Measurements from ENCODE around the gene SLC66A2. TPM values are rescaled to one million over a fixed set of nuclear protein-coding genes. Genes with fewer than 3 reads are reported as not detected.

SLC66A2 gene
- total RNA-seq, 4 donors from 2014 or later, result 27.0 to 46.4 (median 41.5) TPM

GRCh38 chr18:79902075-79902474 lies 49.4 kb downstream of the SLC66A2 start:
- H3K27ac ChIP-seq (replicated peaks in 1 of 4), result no peak overlapping the region
- no peak for DNase-seq (ENCODE audit: extremely low spot score)
- H3K4me1 ChIP-seq, result no peaks in the 10 kb centered on the region
- no peak overlapping the region for H3K4me3 ChIP-seq
- no peak for TF ChIP-seq EP300 (IDR thresholded peaks at IDR 0.05)
- TF ChIP-seq POLR2A (IDR thresholded peaks at IDR 0.05; ENCODE audit: low read depth), result no peak
- no peak for TF ChIP-seq CTCF (IDR thresholded peaks at IDR 0.05)
- no peak for TF ChIP-seq POLR2AphosphoS5 (IDR thresholded peaks at IDR 0.05)
- H3K9me3 ChIP-seq, result peaks cover 0 to 26% (median 10%) of the 10 kb centered on the region in 4 donors
- H3K36me3 ChIP-seq, result peaks cover 13 to 35% (median 23%) of the 10 kb centered on the region in 4 donors
- peaks cover 0 to 13% (median 0%) of the 10 kb centered on the region in 4 donors for H3K27me3 ChIP-seq
- WGBS, result 90% methylated on average over 8 of the region's 8 CpGs
- intact Hi-C loops (cut with DNase I), result no loop called here

- Histone ChIP-seq H3K27me3 (peaks cover 0 to 13% (median 0%) of the 10 kb centered on the region in 4 donors), H3K4me3 (no peak overlapping the region), H3K9me3 (peaks cover 0 to 30% (median 15%) of the 10 kb centered on the region in 4 donors), H3K4me1 (no peaks in the 10 kb centered on the region), H3K36me3 (peaks cover 13 to 35% (median 23%) of the 10 kb centered on the region in 4 donors), H3K27ac (replicated peaks in 1 of 4) (no peak overlapping the region)
- no peak for DNase-seq (ENCODE audit: extremely low spot score)
- TF ChIP-seq POLR2AphosphoS5 (IDR thresholded peaks at IDR 0.05) (no peak), CTCF (IDR thresholded peaks at IDR 0.05) (no peak), POLR2A (IDR thresholded peaks at IDR 0.05; ENCODE audit: low read depth) (no peak), EP300 (IDR thresholded peaks at IDR 0.05) (no peak)
- 91% methylated on average over 13 of the region's 13 CpGs for WGBS
- intact Hi-C loops (cut with DNase I), result no loop called here
Observed at GRCh38 chr18:79901665-79902064, 49.8 kb downstream of the SLC66A2 start.

GRCh38 chr18:79900610-79901570 lies 50.6 kb downstream of the SLC66A2 start:
- WGBS, result 95% methylated on average over 19 of the region's 28 CpGs
- H3K27ac ChIP-seq (replicated peaks in 1 of 4), result no peak overlapping the region
- DNase-seq (ENCODE audit: extremely low spot score), result no peak
- H3K27me3 ChIP-seq, result peaks cover 0 to 13% (median 0%) of the 10 kb centered on the region in 4 donors
- no peak overlapping the region for H3K4me3 ChIP-seq
- intact Hi-C loops (cut with DNase I), result no loop called here
- TF ChIP-seq EP300 (IDR thresholded peaks at IDR 0.05) (no peak), CTCF (IDR thresholded peaks at IDR 0.05) (no peak), POLR2AphosphoS5 (IDR thresholded peaks at IDR 0.05) (no peak), POLR2A (IDR thresholded peaks at IDR 0.05; ENCODE audit: low read depth) (no peak)
- peaks cover 13 to 35% (median 23%) of the 10 kb centered on the region in 4 donors for H3K36me3 ChIP-seq
- H3K9me3 ChIP-seq, result peaks cover 0 to 35% (median 20%) of the 10 kb centered on the region in 4 donors
- no peaks in the 10 kb centered on the region for H3K4me1 ChIP-seq

- H3K4me3 ChIP-seq, result no peak overlapping the region
- H3K9me3 ChIP-seq, result peaks cover 0 to 38% (median 24%) of the 10 kb centered on the region in 4 donors
- TF ChIP-seq CTCF (IDR thresholded peaks at IDR 0.05) (no peak), POLR2AphosphoS5 (IDR thresholded peaks at IDR 0.05) (no peak), EP300 (IDR thresholded peaks at IDR 0.05) (no peak), POLR2A (IDR thresholded peaks at IDR 0.05; ENCODE audit: low read depth) (no peak)
- intact Hi-C loops (cut with DNase I), result no loop called here
- H3K4me1 ChIP-seq, result no peaks in the 10 kb centered on the region
- no peak for DNase-seq (ENCODE audit: extremely low spot score)
- H3K27me3 ChIP-seq, result peaks cover 0 to 13% (median 0%) of the 10 kb centered on the region in 4 donors
- H3K36me3 ChIP-seq, result peaks cover 13 to 29% (median 23%) of the 10 kb centered on the region in 4 donors
- 62% methylated on average over 15 of the region's 53 CpGs for WGBS
- H3K27ac ChIP-seq (replicated peaks in 1 of 4), result no peak overlapping the region
Observed at GRCh38 chr18:79899609-79900445, 51.6 kb downstream of the SLC66A2 start.

All from esophagus muscularis mucosa (tissue), 4 donors.